ENCODE measurements around the gene KCTD13. TPM values are rescaled to one million over a fixed set of nuclear protein-coding genes. Genes with fewer than 3 reads are reported as not detected.

The KCTD13 gene
- total RNA-seq, 1 experiment from 2014 or later, result 18.5 TPM

DNA sequence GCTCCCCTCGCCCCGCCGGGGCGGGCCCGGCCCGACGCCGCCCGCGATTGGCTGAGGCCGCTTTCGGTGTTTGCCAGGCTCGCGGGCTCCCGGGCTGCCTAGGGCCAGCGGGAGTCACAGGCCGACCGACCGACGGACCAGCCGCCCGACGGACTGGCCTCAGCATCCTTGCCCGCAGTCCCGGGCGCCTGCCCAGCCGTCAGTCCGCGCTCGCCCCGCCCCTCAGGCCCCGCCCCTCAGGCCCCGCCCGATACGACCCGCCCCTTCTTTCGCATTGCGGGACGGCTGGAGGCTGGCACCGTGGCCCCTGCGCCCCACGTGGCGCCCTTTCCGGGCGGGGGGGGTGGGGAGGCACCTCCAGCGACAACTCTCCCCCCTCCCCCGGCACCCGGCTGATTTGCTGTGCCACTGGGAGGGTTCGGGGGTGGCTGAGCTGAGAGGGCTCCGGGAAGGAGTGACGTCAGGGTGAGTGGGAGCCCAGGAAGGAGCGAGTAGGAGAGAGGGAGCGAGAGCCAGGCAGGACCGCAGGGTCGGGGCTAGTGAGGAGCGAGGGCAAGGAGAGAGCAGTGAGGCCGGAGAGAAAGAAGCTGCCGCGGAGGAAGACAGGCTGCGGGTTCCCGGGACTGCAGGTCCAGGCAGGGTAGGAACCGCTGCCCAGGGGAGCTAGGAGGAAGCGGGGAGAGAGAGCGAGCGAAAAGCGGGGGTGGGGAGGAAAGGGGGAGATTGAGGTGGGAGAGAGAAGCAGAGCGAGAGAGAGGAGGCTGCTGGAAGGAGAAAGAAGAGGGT, 25.7 kb downstream of the KCTD13 start, which contains the start of gene ASPHD1 (continued):
- TF ChIP-seq MYBL2 (CRISPR knock-in tag; IDR thresholded peaks at IDR 0.05), result peak; percentile 64; the same call in 1 of the 2 replicates
- TF ChIP-seq ESRRA (CRISPR knock-in tag; IDR thresholded peaks at IDR 0.05; ENCODE audit: borderline replicate concordance), result peak; percentile 68; the same call in 1 of the 2 replicates
- TF ChIP-seq CREB1 (CRISPR knock-in tag; IDR thresholded peaks at IDR 0.05), result 0 out of 2 replicates have a peak, but pooled peaks have one; percentile 75
- peak; percentile 77; the same call in 1 of the 2 replicates for TF ChIP-seq HMGXB4 (CRISPR knock-in tag; IDR thresholded peaks at IDR 0.05)
- no peak for TF ChIP-seq KAT7 (CRISPR knock-in tag; IDR thresholded peaks at IDR 0.05; ENCODE audit: borderline replicate concordance)
- TF ChIP-seq, protein P1, sequence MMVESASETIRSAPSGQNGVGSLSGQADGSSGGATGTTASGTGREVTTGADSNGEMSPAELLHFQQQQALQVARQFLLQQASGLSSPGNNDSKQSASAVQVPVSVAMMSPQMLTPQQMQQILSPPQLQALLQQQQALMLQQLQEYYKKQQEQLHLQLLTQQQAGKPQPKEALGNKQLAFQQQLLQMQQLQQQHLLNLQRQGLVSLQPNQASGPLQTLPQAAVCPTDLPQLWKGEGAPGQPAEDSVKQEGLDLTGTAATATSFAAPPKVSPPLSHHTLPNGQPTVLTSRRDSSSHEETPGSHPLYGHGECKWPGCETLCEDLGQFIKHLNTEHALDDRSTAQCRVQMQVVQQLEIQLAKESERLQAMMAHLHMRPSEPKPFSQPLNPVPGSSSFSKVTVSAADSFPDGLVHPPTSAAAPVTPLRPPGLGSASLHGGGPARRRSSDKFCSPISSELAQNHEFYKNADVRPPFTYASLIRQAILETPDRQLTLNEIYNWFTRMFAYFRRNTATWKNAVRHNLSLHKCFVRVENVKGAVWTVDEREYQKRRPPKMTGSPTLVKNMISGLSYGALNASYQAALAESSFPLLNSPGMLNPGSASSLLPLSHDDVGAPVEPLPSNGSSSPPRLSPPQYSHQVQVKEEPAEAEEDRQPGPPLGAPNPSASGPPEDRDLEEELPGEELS (CRISPR knock-in tag; IDR thresholded peaks at IDR 0.05), result peak; percentile 91; the same call in 1 of the 2 replicates
- no peak for TF ChIP-seq ZNF671 (CRISPR knock-in tag; IDR thresholded peaks at IDR 0.05)
- no peak for TF ChIP-seq E2F1 (CRISPR knock-in tag; IDR thresholded peaks at IDR 0.05)
- peak; percentile 33; the same call in 1 of the 2 replicates for TF ChIP-seq ZNF281 (CRISPR knock-in tag; IDR thresholded peaks at IDR 0.05)
- TF ChIP-seq CBFB (CRISPR knock-in tag; IDR thresholded peaks at IDR 0.05; ENCODE audit: low read depth), result 0 out of 2 replicates have a peak, but pooled peaks have one; percentile 48
- TF ChIP-seq NR2C2 (CRISPR knock-in tag; IDR thresholded peaks at IDR 0.05), result no peak
- no peak for TF ChIP-seq FOXJ3 (CRISPR knock-in tag; IDR thresholded peaks at IDR 0.05; ENCODE audit: borderline replicate concordance)
- 0 out of 2 replicates have a peak, but pooled peaks have one; percentile 55 for TF ChIP-seq TEAD1 (CRISPR knock-in tag; IDR thresholded peaks at IDR 0.05)
- TF ChIP-seq NFATC4 (CRISPR knock-in tag; IDR thresholded peaks at IDR 0.05), result no peak

GRCh38 chr16:29899516-29900101, 26.4 kb downstream of the KCTD13 start, which contains the start of gene SEZ6L2:
TSS of gene SEZ6L2 (minus strand) at chr16:29899550. CDS start at chr16:29899019, 531 bp downstream.
- ChIA-PET POLR2A (interaction anchor here (0.5 to 3.6 kb wide), 10 partner anchors 22 to 176 kb away, joined by 3 to 14 read pairs (median 4); partner anchors contain the start of genes CDIPT, HIRIP3, KCTD13 and TAOK2), CTCF (interaction anchor here (0.5 to 4.8 kb wide), 39 partner anchors 8 to 925 kb away, joined by 3 to 42 read pairs (median 5); partner anchors contain the start of genes ALDOA, CDIPT, KCTD13 and KIF22)
- peak; percentile 76 for ATAC-seq
- Mint-ChIP-seq H3K9me3 (no peaks in the 10 kb centered on the region), H3K27me3 (ENCODE audit: low read depth) (no peaks in the 10 kb centered on the region), H3K36me3 (peaks cover 8% of the 10 kb centered on the region; the same call in 1 of the 2 replicates), H3K27ac (peak within 1 kb of the TSS; percentile 91), H3K4me3 (peak within 1 kb of the TSS; percentile 98), H3K4me1 (peaks cover 33% of the 10 kb centered on the region)
- peak; percentile 90 for DNase-seq (ENCODE audit: low spot score)
- TF ChIP-seq ZNF138 (CRISPR knock-in tag; conservative IDR thresholded peaks at IDR 0.05) (no peak), FOXK1 (CRISPR knock-in tag; IDR thresholded peaks at IDR 0.05) (peak; percentile 67; the same call in 1 of the 2 replicates), RELA (CRISPR knock-in tag; IDR thresholded peaks at IDR 0.05; ENCODE audit: borderline replicate concordance) (no peak), ZNF532 (CRISPR knock-in tag; IDR thresholded peaks at IDR 0.05; ENCODE audit: borderline replicate concordance) (no peak), JUN (CRISPR knock-in tag; IDR thresholded peaks at IDR 0.05) (peak; percentile 74; the same call in 1 of the 2 replicates)
- TF ChIP-seq, protein P2, sequence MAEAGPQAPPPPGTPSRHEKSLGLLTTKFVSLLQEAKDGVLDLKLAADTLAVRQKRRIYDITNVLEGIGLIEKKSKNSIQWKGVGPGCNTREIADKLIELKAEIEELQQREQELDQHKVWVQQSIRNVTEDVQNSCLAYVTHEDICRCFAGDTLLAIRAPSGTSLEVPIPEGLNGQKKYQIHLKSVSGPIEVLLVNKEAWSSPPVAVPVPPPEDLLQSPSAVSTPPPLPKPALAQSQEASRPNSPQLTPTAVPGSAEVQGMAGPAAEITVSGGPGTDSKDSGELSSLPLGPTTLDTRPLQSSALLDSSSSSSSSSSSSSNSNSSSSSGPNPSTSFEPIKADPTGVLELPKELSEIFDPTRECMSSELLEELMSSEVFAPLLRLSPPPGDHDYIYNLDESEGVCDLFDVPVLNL (CRISPR knock-in tag; IDR thresholded peaks at IDR 0.05; ENCODE audit: borderline replicate concordance, low read depth), result 0 out of 2 replicates have a peak, but pooled peaks have one; percentile 62

Measured in WTC11 (cell line).